Keratinocyte (primary cell): ENCODE results near the gene NFIC. TPM values are rescaled to one million over a fixed set of nuclear protein-coding genes. Genes with fewer than 3 reads are reported as not detected.

ENCODE experiments used
- DNase-seq: peaks from one replicate; pipeline ENCODE4 v3.0.0-alpha.2; 2011; ENCODE audit warnings: low read depth, missing footprints, low spot score
- FAIRE-seq: peaks from 2 replicates; lab custom pipeline; 2011; peaks lifted over from hg19 to GRCh38; lab: Jason Lieb, UNC
- H2AFZ ChIP-seq: 2 replicates; pipeline ENCODE4 v1.6.0; 2012; ENCODE audit warnings: low read length, control low read depth, inconsistent platforms; ENCODE audit not compliant: control insufficient read depth
- H3K27ac ChIP-seq: 2 replicates; pipeline ENCODE4 v1.5.1; 2011; ENCODE audit warnings: low read length; ENCODE audit not compliant: control insufficient read depth, insufficient read depth
- H3K27me3 ChIP-seq: 3 replicates; pipeline ENCODE4 v1.6.0; 2011; ENCODE audit warnings: low read length; ENCODE audit not compliant: control insufficient read depth, insufficient read depth; ENCODE audit errors: extremely low read depth
- H3K36me3 ChIP-seq, 2 experiments: 2 replicates in 1 of 2; 3 replicates in 1 of 2; pipeline ENCODE4 v1.5.1; 2011; ENCODE audit warnings: low read length in 2 of 2, mild to moderate bottlenecking in 1 of 2; ENCODE audit not compliant: control insufficient read depth in 2 of 2, insufficient read depth in 2 of 2; ENCODE audit errors: extremely low read depth in 1 of 2
- H3K4me1 ChIP-seq: 3 replicates; pipeline ENCODE4 v1.5.1; 2011; ENCODE audit warnings: low read length; ENCODE audit not compliant: control insufficient read depth, insufficient read depth; ENCODE audit errors: extremely low read depth
- H3K4me2 ChIP-seq: 3 replicates; pipeline ENCODE4 v1.6.0; 2011; ENCODE audit warnings: low read depth, low read length; ENCODE audit not compliant: control insufficient read depth, insufficient read depth; ENCODE audit errors: extremely low read depth
- H3K4me3 ChIP-seq, 3 experiments: fragments of 200-600 bp in 1 of 3; sonication (generic) in 1 of 3; 2 replicates in 2 of 3; 3 replicates in 1 of 3; pipeline ENCODE4 v1.5.1; 2011 to 2016; ENCODE audit warnings: low read length in 3 of 3, mild to moderate bottlenecking in 3 of 3, control low read depth in 2 of 3, inconsistent platforms in 1 of 3, low read depth in 1 of 3, mixed read lengths in 1 of 3, mixed run types in 1 of 3, moderate library complexity in 1 of 3; ENCODE audit not compliant: control insufficient read depth in 2 of 3, insufficient read depth in 2 of 3; ENCODE audit errors: extremely low read depth in 1 of 3
- H3K79me2 ChIP-seq: 2 replicates; pipeline ENCODE4 v1.6.0; 2012; ENCODE audit warnings: low read length; ENCODE audit not compliant: control insufficient read depth, insufficient read depth
- H3K9ac ChIP-seq: 3 replicates; pipeline ENCODE4 v1.6.0; 2011; ENCODE audit warnings: low read length; ENCODE audit not compliant: control insufficient read depth, insufficient read depth; ENCODE audit errors: extremely low read depth
- H3K9me1 ChIP-seq: 3 replicates; pipeline ENCODE4 v1.6.0; 2011; ENCODE audit warnings: low read length; ENCODE audit not compliant: control insufficient read depth, insufficient read depth; ENCODE audit errors: extremely low read depth
- H3K9me3 ChIP-seq: 2 replicates; pipeline ENCODE4 v1.5.1; 2012; ENCODE audit warnings: low read depth, low read length; ENCODE audit not compliant: control insufficient read depth
- H4K20me1 ChIP-seq: 3 replicates; pipeline ENCODE4 v1.6.0; 2011; ENCODE audit warnings: low read length; ENCODE audit not compliant: control insufficient read depth, insufficient read depth; ENCODE audit errors: extremely low read depth
- CTCF ChIP-seq, 3 experiments: IDR thresholded peaks in 1 of 3; conservative IDR thresholded peaks in 1 of 3; optimal IDR thresholded peaks in 1 of 3; 2 replicates in 2 of 3; 3 replicates in 1 of 3; pipeline versions ENCODE3 to v1.5.1; 2011; ENCODE audit warnings: low read length in 3 of 3, mild to moderate bottlenecking in 3 of 3, moderate library complexity in 2 of 3, control low read depth in 1 of 3, inconsistent platforms in 1 of 3; ENCODE audit not compliant: insufficient read depth in 2 of 3; ENCODE audit errors: extremely low read depth in 1 of 3
- EZH2 ChIP-seq: IDR thresholded peaks from one replicate; pipeline ENCODE4 v1.6.1; 2012; ENCODE audit warnings: inconsistent platforms, mild to moderate bottlenecking, low read length, moderate library complexity
- dilution Hi-C: fragments of 300-500 bp; cut with MboI; formaldehyde crosslinking; loops from one replicate; pipeline ENCODE4 v1.7.0; 2020; ENCODE audit warnings: low sequenced_read_pairs; ENCODE audit not compliant: extremely low pct_ligation_motif_present
- polyA plus RNA-seq, 5 experiments: library from polyadenylated mRNA; depleted of rRNA in 3 of 5; stranded (reverse) in 3 of 5; stranded (forward) in 1 of 5; unstranded in 1 of 5; fragments of >200 nt; gene quantifications; 1 replicate in 1 of 5; 2 replicates in 3 of 5; 3 replicates in 1 of 5; pipeline versions ENCODE4 v1.2.1 to v1.2.3, GENCODE V29; 2011 to 2012; ENCODE audit warnings: missing spikeins in 2 of 5, low read depth in 1 of 5, low replicate concordance in 1 of 5

NFIC gene
- polyA plus RNA-seq, 1 donor (not counting 4 experiments of a cell fraction or from before 2014, with no cell fraction given) = 2.4 TPM

- Histone ChIP-seq H3K36me3 (peaks cover 3 to 24% of the 10 kb centered on the region in 2 experiments), H4K20me1 (peaks cover 21% of the 10 kb centered on the region), H2AFZ (no peak overlapping the region), H3K9ac (no peak overlapping the region), H3K4me1 (peaks cover 15% of the 10 kb centered on the region), H3K9me1 (peaks cover 4% of the 10 kb centered on the region), H3K4me2 (no peak overlapping the region), H3K27ac (peak overlapping the region; percentile 20), H3K9me3 (no peaks in the 10 kb centered on the region), H3K4me3 (no peak overlapping the region), H3K79me2 (peaks cover 77% of the 10 kb centered on the region), H3K27me3 (no peaks in the 10 kb centered on the region)
- dilution Hi-C loops = no loop called here
- DNase-seq = no peak
- FAIRE-seq = no peak
- no peak for TF ChIP-seq CTCF (optimal IDR thresholded peaks at IDR 0.05 in 1 of 3, IDR thresholded peaks at IDR 0.05 in 1 of 3, conservative IDR thresholded peaks at IDR 0.05 in 1 of 3; ENCODE audit: extremely low read depth in 1 of 3, insufficient read depth in 2 of 3, low read length in 3 of 3)
- no peak for TF ChIP-seq EZH2
Measured at GRCh38 chr19:3378352-3379150, 12.2 kb downstream of the NFIC start.

- peaks cover 11% of the 10 kb centered on the region for H3K4me1 ChIP-seq
- no peak overlapping the region for H3K27ac ChIP-seq
Measured at GRCh38 chr19:3380829-3381228, 14.4 kb downstream of the NFIC start.

More at GRCh38 chr19:3380829-3381228, 14.4 kb downstream of the NFIC start:
- TF ChIP-seq CTCF (optimal IDR thresholded peaks at IDR 0.05 in 1 of 3, IDR thresholded peaks at IDR 0.05 in 1 of 3, conservative IDR thresholded peaks at IDR 0.05 in 1 of 3; ENCODE audit: extremely low read depth in 1 of 3, insufficient read depth in 2 of 3, low read length in 3 of 3) (no peak), EZH2 (no peak)
- FAIRE-seq = no peak
- Histone ChIP-seq H3K4me2 (no peak overlapping the region), H4K20me1 (peaks cover 19% of the 10 kb centered on the region), H3K9me3 (no peaks in the 10 kb centered on the region), H3K27me3 (no peaks in the 10 kb centered on the region), H3K36me3 (peaks cover 6 to 18% of the 10 kb centered on the region in 2 experiments), H2AFZ (no peak overlapping the region), H3K9ac (no peak overlapping the region), H3K4me3 (no peak overlapping the region), H3K9me1 (peaks cover 4% of the 10 kb centered on the region), H3K79me2 (peaks cover 76% of the 10 kb centered on the region)
- dilution Hi-C loops = no loop called here
- no peak for DNase-seq
